Fibroblast of lung (primary cell): ENCODE results near the gene FHIT.

Experiments
- CTCF ChIP-seq, 2 donors: IDR thresholded peaks in 1 of 2; conservative IDR thresholded peaks in 1 of 2; 1 replicate in 1 of 2; 2 replicates in 1 of 2; pipeline ENCODE4 v1.5.1; 2011 to 2012; ENCODE audit warnings: low read length in 2 of 2, control low read depth in 1 of 2, inconsistent platforms in 1 of 2, low read depth in 1 of 2, mild to moderate bottlenecking in 1 of 2
- EZH2 ChIP-seq: IDR thresholded peaks from 2 replicates; pipeline ENCODE4 v1.5.1; 2012; ENCODE audit warnings: low read length, control low read depth, mild to moderate bottlenecking; ENCODE audit errors: missing control alignments

GRCh38 chr3:60250810-60251209 lies 1000.4 kb downstream of the FHIT start:
- TF ChIP-seq EZH2 (no peak), CTCF (conservative IDR thresholded peaks at IDR 0.05 in 1 of 2, IDR thresholded peaks at IDR 0.05 in 1 of 2; ENCODE audit: low read depth in 1 of 2, low read length in 2 of 2) (no peak)
